Iris pigment epithelial cell (primary cell): ENCODE measurements around the gene TTC9C.
"Not testable (repeated sequence)": the region's sequence is repeated elsewhere in the genome, so short reads cannot be mapped to it uniquely, and the experiment has no call there.

Experiments
- DNase-seq: peaks from one replicate; pipeline ENCODE4 v3.0.0-alpha.2; 2011; ENCODE audit warnings: low read depth

Gene TTC9C

DNA sequence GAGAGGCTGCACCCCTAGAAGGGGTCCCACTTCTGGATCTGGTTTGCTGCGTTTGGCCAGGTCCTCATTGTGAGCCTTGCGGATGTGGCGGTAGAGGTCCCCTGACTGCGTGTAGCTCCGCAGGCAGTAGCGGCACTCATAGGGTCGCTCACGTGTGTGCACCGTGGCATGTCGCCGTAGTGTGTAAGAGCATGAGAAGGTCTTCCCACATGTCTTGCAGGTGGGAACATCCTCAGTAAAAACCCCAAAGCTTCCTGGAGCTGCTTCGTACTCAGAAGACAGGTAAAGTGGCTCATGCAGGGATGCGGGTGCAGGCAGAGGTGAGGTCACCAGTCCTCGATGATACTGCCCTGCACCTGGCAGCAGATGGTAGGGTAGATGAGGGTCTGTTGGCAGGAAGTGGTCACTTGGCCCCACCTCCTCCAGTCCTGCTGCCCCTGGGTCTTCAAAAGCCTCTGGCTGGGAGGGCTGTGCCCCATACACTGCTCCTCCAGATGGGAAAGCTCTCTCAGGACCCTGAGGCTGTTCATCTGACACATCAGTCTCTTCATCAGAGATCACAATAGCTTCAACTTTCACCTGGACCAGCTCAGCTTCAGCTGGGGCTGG lies 24.0 kb downstream of the TTC9C start:
- DNase-seq, result no peak

DNA sequence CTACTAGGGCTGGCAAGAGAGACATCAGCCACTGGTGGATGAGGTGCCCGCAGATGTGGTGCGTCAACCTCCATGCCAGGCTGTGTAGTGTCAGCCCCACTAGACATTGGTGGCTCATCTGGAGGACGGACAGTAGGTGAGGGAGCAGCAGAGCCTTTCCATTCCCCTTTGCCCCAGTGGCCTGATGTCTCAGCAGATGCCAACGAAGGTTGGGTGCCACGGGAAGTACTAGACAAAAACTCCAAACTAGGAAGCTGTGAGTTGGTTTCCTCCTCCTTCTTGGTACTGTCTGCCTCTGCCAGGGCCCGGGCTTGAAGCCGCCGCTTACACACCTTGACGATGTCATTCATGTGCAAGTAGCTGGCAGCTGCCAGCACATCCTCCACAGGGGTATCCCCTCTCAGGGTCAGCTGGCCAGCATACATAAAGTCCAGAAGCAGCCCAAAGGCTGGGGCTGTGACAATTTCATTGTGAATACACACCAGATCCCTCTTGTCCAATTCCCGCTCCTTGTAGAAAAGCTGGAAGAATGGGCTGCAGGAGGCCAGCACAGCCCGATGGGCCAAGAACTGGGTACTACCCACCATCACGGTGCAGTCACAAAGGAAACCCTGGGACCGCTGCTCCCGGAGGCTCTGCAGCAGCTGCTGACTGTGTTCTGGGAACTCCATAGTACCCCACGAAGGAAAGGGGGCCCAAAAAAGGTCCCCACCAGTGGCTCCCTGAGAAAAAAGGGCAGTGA lies 24.9 kb downstream of the TTC9C start:
- no peak for DNase-seq

DNA sequence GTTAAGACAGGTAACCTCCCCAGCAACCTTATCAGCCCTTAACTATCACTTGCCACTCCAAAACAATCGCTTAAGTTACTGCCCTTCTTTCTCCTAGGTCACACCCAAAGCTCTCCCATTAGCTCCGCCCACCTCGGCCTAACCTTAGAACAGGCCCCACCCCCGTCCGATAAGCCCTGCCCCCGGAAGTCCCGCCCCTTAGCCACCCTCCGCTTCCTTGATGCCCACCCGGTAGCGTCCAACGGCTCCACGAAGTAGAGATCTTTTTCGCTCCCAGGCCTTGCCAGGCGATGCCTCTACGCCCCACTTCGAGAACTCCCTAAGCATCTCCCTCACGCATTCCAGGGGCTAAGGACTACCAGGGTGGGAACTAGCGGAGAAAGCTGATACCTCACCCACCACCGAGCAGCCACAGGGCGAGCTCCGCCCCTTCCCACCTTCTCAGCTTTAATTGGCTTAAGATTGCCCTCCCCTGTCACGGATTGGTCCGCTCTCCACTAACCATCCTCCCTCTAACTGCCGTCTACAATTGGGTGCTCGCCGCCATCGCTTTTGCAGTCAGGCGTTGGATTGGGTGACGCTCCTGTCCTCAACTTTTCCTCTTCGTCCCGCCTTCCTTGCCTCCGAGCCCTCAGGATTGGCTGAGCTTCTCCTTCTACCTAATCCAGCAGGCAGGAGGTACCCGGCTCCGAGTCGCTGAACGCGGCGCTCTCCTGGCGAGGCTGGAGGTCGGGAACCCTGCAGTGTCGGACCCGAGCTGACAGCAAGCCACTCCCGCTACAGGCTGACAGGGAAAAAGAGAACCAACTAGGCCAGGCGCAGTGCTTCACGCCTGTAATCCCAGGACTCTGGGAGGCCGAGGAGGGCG lies 25.7 kb downstream of the TTC9C start, which contains the start of gene ZBTB3:
Gene ZBTB3 (minus strand): TSS at position 425 of the 868 bp plus-strand sequence. CDS start 496 bp downstream, outside the sequence.
- peak; percentile 100 for DNase-seq

DNA sequence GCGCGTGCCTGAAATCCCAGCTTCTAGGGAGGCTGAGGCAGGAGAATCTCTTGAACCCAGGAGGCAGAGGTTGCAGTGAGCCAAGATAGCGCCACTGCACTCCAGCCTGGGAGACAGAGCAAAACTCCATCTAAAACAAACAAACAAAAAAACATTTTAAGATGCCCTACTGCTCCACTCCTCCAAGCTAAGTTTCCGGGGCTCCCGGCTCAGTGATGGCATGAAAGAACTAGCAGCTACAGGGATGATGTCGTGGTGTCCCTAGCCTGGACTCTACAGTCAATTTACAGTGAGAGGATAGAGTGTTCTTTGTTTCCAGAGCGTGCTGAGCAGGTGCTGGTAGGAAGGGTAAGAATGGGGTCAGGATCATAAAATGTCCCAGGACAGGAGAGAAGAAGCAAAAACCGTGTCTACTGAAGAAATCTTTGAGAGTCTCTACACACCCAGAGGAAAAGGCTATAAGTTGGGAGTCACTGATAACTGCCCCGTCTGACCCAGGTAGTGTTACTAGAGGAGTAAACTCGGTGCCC lies 26.9 kb downstream of the TTC9C start:
- no peak for DNase-seq

DNA sequence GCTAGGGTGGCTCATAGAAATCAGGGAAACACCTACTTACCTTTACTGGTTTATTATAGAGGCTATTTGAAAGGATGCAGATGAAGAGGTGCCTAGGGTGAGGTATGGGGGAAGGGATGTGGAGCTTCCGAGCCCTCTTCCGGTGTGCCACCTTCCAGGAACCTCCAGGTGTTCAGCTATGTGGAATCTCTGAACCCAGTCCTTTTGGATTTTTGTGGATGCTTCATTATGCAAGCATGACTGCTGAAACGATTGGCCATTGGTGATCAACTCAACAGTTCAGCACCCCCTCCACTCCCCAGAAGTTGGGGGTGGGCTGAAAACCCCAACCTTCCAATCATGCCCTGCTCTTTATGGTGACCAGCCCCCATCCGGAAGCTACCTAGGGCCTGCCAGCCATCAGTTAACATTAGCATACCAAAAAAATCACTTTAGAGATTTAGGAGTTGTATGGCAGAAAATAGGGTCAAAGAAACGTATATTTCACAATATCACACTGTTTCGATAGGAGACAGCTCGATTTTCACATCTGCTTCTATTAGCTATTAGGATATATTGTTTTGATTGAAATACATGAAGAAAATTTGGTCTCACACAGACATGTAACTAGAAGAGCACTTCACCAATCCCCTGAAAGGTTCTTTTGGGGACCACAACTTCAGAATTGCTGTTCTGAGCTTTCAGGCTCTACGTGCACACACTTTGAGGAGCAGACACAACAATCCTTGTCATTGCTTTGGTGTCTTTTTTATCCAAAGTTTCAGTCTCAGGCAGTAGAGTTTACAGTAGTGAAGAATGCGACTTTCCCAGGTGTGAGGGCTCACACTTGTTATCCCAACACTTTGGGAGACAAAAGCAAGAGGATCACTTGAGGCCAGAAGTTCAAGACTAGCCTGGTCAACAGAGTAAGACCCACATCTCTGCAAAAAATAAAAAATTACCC lies 29.8 kb downstream of the TTC9C start:
- no peak for DNase-seq

DNA sequence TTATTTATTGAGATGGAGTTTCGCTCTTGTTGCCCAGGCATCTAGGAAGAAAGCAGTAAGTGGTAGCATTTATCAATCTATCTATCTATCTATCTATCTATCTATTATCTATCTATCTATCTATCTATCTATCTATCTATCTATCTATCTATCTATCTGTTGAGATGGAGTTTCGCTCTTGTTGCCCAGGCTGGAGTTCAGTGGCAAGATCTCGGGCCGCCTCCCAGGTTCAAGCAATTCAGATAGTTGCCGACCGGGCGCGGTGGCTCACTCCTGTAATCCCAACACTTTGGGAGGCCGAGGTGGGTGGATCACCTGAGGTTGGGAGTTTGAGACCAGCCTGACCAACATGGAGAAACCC lies 32.6 kb downstream of the TTC9C start:
- DNase-seq, result not testable (repeated sequence)

DNA sequence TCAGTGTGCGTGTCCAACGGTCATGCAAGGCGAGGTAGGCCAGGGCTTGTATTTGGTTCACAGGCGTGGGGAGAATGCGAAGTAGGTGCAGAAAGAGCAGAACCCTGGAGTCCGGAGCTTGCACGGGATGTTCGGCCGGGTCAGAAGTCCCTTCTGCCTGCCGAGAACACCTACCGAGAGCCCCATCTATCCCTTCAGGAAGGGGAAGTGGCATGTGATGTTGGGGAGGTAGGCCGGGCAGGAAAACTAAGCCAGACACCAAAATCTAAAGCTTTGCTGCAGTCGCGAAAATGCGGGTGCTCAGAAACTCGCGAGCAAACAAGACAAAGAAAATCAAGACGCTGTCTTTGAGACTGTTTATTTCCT lies 42.5 kb downstream of the TTC9C start:
- no peak for DNase-seq

DNA sequence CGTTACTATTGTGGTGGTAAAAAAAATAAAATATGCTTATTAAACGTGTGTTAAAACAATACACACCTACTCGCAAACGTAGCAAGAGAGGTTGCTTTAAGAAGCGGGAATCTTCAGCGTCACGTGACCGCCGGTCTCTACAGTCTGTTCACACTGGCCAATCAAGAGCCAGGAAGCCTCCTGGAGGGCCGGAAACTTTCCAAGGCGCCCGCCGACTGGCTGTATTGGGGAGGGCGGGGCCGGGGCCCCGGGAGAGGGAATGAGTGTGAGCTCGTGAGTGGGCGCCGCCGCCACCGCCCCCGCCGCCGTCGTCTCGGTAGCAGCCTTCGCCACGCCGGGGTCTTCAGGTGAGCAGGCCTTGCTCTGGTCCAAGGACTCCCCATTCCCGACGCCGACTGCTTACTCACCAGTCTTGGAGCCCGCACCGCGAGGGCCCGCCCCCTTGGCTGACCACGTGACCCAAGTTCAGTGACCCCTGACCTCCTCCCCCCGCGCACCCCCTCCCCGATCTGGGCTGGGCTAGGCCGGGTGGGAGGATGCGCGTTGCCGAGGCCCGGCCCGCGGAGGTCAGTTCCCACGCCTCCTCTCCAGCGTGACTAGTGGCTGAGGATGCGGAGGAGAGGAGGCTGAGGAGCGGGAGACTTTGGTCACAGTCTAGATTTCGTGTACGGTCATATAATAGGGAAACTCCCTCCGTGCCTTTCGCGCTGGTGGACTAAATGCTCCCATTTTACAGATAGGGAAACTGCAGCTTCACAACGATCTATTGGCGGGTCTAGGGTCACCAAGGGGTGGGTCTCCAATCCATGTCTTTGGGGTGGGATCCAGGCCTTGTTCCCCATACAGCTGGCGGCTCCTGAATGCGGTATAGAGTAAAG lies 43.1 kb downstream of the TTC9C start, which contains the start of gene TAF6L:
Gene TAF6L (plus strand): TSS at position 253 of the 878 bp plus-strand sequence. CDS start 4,388 bp downstream, outside the sequence.
- peak; percentile 97 for DNase-seq

DNA sequence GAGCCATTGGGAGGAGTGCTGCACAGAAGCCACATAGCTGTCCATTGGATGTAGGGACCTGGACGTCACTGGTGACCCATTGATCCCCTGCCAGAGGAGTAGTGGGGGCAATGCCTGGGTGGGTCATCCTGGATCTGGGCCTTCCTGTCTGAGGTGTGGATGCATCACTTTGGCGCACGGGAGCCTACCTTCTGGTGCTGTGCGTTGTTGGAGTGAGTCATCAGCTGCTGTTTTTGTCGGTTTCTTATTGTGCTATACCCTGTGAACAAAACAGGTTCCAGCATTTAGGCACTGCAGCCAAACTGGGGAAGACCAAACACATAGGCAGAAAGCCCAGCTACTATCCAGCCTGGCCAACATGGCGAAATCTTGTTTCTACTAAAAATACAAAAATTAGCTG lies 46.1 kb downstream of the TTC9C start:
- DNase-seq, result no peak

DNA sequence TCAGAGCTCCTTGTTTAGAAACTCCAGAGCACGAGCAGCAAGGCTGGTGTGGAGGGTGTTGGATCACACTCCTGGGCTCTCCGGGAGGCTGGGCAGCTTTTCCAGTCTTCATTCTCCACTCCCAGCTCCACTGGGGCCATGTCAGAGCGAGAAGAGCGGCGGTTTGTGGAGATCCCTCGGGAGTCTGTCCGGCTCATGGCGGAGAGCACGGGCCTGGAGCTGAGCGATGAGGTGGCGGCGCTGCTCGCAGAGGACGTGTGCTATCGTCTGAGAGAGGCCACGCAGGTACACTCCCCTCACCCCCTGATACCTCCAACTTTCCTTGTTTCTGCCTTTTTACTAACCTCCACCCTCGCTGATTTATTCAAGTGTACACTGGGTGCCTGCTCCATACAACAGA lies 47.4 kb downstream of the TTC9C start:
- DNase-seq, result no peak

DNA sequence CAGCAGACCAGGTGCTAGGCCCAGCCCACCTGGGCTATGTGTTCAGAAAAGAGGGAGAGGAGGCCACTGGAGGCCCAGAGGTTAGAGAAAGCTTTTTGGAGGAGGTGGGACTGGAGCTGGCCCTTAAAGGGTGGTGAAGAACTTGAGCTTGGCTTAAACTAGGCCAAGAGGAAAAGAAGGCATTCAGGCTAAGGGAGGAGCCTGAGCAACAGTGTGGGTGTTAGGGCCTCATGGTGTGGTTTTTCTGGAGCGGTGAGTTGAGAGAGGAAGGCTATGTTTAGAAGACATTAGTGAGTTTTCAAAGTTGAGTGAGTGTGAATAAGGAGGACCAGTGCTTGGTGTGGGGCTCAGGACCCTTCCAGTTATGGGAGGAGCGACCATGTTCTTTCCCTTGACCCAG lies 49.1 kb downstream of the TTC9C start:
- DNase-seq, result no peak

DNA sequence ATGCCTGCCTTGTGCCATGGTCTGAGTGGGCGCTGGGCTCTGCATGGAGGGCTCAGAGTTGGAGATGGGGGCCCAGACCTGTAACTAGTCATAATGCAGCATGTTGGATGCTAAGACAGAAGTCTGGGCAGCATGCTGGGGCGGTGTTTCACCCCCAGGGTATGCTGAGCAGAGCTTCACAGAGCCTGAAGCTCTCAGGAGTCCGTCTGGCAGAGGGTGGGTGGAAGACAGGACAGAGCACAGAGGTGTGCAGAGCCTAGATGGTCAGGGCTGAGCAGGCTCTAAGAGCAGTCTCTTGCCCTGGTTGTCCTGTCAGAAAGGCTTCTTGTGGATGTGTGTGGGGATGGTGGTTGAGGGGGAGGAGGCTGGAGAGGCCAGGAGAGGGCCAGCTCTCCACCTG lies 50.2 kb downstream of the TTC9C start:
- no peak for DNase-seq

DNA sequence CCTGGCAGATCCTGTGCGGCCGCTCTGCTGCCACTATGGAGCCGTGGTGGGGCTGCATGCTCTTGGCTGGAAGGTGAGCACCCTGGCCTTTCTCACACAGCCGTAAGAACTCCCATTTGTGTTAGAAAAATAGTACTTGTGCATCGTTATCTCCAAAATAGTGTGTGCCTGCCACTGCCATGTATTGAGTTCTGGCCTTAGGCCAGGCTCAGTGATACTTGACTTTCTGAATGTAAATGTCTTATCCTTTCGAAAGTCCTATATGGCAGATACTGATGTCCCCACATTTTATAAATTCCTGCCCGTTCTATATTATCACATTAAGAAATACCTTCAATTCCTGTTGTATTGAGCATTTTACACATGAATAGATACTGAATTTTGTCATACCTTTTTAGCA lies 54.5 kb downstream of the TTC9C start:
- DNase-seq, result no peak

DNA sequence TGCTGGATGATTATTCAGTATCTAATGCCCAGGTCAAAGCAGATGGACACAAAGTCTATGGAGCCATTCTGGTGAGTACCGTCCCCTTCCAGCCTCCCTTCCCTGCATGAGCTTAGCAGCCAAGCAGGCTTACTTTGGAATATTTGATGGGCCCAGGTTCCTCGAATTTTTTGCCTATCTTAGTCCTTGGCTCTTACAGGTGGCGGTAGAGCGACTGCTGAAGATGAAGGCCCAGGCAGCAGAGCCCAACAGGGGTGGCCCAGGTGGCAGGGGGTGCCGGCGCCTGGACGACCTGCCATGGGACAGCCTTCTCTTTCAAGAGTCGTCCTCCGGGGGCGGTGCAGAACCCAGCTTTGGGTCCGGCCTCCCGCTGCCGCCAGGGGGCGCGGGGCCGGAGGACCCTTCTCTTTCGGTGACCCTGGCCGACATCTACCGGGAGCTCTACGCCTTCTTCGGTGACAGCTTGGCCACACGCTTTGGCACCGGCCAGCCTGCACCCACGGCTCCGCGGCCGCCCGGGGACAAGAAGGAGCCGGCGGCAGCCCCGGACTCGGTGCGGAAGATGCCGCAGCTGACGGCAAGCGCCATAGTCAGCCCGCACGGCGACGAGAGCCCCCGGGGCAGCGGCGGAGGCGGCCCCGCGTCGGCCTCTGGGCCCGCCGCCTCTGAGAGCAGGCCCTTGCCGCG lies 58.2 kb downstream of the TTC9C start:
- DNase-seq, result peak; percentile 75

DNA sequence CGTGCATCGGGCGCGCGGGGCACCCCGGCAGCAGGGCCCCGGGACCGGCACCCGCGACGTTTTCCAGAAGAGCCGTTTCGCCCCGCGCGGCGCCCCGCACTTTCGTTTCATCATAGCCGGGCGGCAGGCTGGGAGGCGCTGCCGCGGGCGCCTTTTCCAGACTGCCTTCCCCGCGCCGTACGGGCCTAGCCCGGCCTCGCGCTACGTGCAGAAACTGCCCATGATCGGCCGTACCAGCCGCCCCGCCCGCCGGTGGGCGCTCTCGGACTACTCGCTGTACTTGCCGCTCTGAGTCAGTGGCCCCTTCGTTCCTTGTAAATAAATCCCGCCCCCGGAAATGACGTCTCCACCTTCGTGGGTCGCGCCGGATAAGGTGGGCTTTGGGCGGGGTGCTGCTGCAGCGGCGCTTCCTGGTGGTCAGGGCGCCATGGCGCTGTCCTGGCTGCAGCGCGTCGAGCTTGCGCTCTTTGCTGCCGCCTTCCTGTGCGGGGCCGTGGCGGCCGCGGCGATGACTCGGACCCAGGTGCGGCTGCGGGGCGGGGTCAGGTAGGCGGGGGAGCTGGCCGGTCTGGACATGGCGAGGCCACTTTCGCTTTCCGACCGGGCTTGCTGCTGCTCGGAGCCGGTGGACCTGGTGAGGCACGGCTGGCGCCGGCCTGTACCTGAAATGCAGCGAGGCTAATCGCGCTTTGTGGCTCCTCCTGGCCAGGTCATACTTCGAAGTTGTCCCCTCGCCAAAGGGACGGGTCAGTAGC lies 58.9 kb downstream of the TTC9C start, which contains the start of gene TMEM179B:
Gene TMEM179B (plus strand): TSS at position 398 of the 755 bp plus-strand sequence. CDS start 30 bp downstream, at position 428.
- DNase-seq, result peak; percentile 98
